Skin of body (tissue), 2 donors: Measurements from ENCODE around the gene MADCAM1. TPM values are rescaled to one million over a fixed set of nuclear protein-coding genes. Genes with fewer than 3 reads are reported as not detected.
"Not testable (repeated sequence)": the region's sequence is repeated elsewhere in the genome, so short reads cannot be mapped to it uniquely, and the experiment has no call there.

Experiments
- DNase-seq: peaks from one replicate; lab custom pipeline; 2025; lab: John Stamatoyannopoulos, UW
- total RNA-seq: library from RNA; depleted of rRNA; stranded (reverse); fragments of >200 nt; gene quantifications from one replicate; pipeline ENCODE4 v1.2.3, GENCODE V29; 2014

MADCAM1 gene
- 0.99 TPM for total RNA-seq

GRCh38 chr19:496112-496665 is at the start of gene MADCAM1:
Gene MADCAM1, plus strand, starts transcription at chr19:496486. Its CDS starts 14 bp downstream, at chr19:496500.
- no peak for DNase-seq

- DNase-seq = no peak
These were observed 49.2 kb upstream of the MADCAM1 start for GRCh38 chr19:447064-447426.

GRCh38 chr19:447816-448560 is 48.3 kb upstream of the MADCAM1 start:
- DNase-seq = no peak

- DNase-seq = no peak
These were observed 46.4 kb upstream of the MADCAM1 start for GRCh38 chr19:449916-450315.

- DNase-seq = not testable (repeated sequence)
These were observed 45.3 kb upstream of the MADCAM1 start for GRCh38 chr19:450912-451481.

- no peak for DNase-seq
These were observed 43.5 kb upstream of the MADCAM1 start for GRCh38 chr19:452829-453228.

- DNase-seq = no peak
These were observed 42.7 kb upstream of the MADCAM1 start for GRCh38 chr19:453606-454005.

GRCh38 chr19:455031-455705 is 41.1 kb upstream of the MADCAM1 start:
- no peak for DNase-seq

GRCh38 chr19:455851-456546 is 40.3 kb upstream of the MADCAM1 start:
- no peak for DNase-seq

GRCh38 chr19:456547-457110 is 39.7 kb upstream of the MADCAM1 start:
- DNase-seq = no peak

GRCh38 chr19:457636-458035 is 38.6 kb upstream of the MADCAM1 start:
- no peak for DNase-seq

- no peak for DNase-seq
These were observed 37.9 kb upstream of the MADCAM1 start for GRCh38 chr19:458091-459042.

- peak; percentile 56 for DNase-seq
These were observed 36.4 kb upstream of the MADCAM1 start for GRCh38 chr19:459724-460511.

GRCh38 chr19:460877-461720 is 35.2 kb upstream of the MADCAM1 start, which contains the start of gene SHC2:
Gene SHC2, minus strand, starts transcription at chr19:461033. Its CDS starts 37 bp downstream, at chr19:460996.
- no peak for DNase-seq

GRCh38 chr19:461721-462551 is 34.4 kb upstream of the MADCAM1 start:
- no peak for DNase-seq

- no peak for DNase-seq
These were observed 32.6 kb upstream of the MADCAM1 start for GRCh38 chr19:463483-464207.

GRCh38 chr19:464208-464545 is 32.1 kb upstream of the MADCAM1 start:
- no peak for DNase-seq
